Fibroblast of mammary gland (primary cell): Measurements from ENCODE around the gene CA7.

Experiments used
- DNase-seq: peaks from one replicate; pipeline ENCODE4 v3.0.0-alpha.2; 2010; ENCODE audit warnings: low read depth
- H3K4me3 ChIP-seq: 2 replicates; pipeline ENCODE4 v1.5.1; 2011; ENCODE audit warnings: low read depth, mild to moderate bottlenecking, low read length, moderate library complexity; ENCODE audit not compliant: control insufficient read depth
- CTCF ChIP-seq: conservative IDR thresholded peaks from 2 replicates; pipeline ENCODE4 v1.5.1; 2011; ENCODE audit warnings: low read depth, low read length, inconsistent platforms; ENCODE audit not compliant: control insufficient read depth, insufficient read depth

The CA7 gene

DNA sequence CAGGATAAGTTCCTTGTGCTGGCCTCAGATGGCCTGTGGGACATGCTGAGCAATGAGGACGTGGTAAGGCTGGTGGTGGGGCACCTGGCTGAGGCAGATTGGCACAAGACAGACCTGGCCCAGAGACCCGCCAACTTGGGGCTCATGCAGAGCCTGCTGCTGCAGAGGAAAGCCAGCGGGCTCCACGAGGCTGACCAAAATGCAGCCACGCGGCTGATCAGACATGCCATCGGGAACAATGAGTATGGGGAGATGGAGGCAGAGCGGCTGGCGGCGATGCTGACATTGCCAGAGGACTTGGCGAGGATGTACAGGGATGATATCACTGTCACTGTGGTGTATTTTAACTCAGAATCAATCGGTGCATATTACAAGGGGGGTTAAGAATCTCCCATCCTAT lies 41.3 kb downstream of the CA7 start:
- DNase-seq, result no peak
- no peak overlapping the region for H3K4me3 ChIP-seq
- TF ChIP-seq CTCF, result no peak

DNA sequence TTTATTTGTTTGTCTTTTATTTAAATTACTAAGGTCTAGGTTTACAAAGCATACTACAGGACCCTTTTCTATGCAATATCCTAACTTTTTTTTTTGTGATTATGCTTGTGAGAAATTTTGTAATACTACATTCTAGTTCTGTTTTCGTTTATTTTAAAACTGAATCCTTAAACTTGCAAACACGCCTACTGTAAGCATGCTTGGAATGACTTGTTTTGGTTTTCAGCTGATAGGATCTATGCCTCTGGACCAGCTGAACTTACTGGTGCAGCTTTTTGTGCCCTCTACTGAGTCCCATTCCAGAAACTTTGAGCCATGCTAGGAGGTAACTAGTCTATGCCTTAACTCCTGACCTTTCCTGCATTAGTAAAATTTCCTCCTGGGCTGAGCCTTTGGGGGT lies 42.1 kb downstream of the CA7 start:
- no peak for TF ChIP-seq CTCF
- H3K4me3 ChIP-seq, result no peak overlapping the region
- DNase-seq, result no peak

- TF ChIP-seq CTCF, result no peak
- no peak for DNase-seq
- no peak overlapping the region for H3K4me3 ChIP-seq
Measured at GRCh38 chr16:66886914-66887313, 42.7 kb downstream of the CA7 start.

DNA sequence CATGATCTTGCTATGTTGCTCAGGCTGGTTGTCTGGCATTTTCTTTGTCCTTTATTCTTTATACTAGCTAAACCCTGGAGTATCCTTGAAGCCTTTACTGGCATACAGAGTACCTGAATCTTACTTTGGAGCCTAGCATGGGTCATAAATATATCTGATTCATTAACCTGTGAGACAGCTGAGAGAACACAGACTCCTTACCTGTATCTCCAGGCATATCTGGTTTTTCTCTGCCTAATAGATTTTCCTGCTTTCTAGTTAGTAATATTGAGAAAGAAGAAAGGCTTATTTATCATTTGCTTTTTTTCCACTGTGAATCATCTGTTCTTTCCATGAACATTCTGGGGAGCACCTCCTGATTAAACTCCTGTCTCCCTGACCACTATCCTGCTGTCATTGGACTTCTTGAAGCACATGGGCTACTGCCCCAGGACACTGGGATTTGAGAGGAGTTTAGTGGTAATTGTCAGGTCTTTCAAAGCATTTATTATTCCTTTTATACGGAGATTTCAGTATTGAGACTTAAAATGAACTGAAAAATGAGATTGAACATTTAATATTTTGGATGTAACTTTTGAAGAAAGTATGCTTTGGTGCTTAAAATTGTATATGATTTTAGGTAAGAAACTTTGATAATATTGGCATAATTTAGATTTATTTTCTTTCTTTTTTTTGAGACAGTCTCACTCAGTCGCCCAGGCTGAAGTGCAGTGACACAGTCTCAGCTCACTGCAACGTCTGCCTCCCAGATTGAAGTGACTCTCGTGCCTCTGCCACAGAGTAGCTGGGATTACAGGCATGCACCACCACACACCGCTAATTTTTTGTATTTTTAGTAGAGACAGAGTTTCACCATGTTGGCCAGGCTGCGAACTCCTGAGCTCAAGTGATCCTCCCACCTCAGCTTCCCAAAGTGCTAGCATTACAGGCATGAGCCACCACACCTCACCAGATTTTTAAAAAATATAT lies 44.7 kb downstream of the CA7 start:
- H3K4me3 ChIP-seq, result no peak overlapping the region
- DNase-seq, result no peak
- no peak for TF ChIP-seq CTCF

DNA sequence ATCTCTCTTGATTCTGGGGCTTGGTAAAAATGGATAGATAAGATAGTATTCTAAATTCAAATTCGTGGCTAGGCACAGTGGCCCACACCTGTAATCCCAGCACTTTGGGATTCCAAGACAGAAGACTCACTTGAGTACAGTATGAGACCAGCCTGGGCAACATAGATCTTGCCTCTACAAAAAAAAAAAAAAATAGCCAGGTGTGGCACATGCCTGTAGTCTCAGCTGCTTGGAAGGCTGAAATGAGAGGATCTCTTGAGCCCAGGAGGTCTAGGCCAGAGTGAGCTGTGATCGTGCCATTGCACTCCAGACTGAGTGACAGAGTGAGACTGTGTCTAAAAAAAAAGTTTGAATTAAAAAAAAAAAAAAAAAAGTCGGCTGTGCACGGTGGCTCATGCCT lies 45.4 kb downstream of the CA7 start:
- H3K4me3 ChIP-seq, result no peak overlapping the region
- no peak for DNase-seq
- TF ChIP-seq CTCF, result no peak

GRCh38 chr16:66890799-66891198 lies 46.6 kb downstream of the CA7 start:
- H3K4me3 ChIP-seq, result no peak overlapping the region
- no peak for DNase-seq
- TF ChIP-seq CTCF, result no peak

DNA sequence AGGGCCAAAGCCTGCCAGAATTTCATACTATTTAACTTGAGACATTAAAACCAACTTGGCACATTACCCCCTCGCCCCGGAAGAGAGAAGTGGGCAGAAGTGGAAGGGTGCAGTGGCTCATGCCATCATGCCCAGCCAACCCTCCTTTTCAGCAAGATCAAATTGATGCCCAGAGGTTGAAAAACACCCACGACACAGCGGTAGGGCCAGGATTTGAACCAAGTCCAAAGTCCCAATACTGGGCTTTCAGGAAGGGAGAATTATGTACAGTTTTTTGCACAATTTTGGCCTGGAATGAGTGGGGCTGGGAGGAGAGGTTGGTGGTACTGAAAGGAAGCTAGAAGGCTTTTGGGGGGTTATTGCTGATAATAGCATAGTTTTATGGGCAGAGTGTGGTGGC lies 47.1 kb downstream of the CA7 start:
- no peak for DNase-seq
- no peak overlapping the region for H3K4me3 ChIP-seq
- TF ChIP-seq CTCF, result no peak
